ENCODE measurements around the gene PRDM1.

Gene PRDM1

DNA sequence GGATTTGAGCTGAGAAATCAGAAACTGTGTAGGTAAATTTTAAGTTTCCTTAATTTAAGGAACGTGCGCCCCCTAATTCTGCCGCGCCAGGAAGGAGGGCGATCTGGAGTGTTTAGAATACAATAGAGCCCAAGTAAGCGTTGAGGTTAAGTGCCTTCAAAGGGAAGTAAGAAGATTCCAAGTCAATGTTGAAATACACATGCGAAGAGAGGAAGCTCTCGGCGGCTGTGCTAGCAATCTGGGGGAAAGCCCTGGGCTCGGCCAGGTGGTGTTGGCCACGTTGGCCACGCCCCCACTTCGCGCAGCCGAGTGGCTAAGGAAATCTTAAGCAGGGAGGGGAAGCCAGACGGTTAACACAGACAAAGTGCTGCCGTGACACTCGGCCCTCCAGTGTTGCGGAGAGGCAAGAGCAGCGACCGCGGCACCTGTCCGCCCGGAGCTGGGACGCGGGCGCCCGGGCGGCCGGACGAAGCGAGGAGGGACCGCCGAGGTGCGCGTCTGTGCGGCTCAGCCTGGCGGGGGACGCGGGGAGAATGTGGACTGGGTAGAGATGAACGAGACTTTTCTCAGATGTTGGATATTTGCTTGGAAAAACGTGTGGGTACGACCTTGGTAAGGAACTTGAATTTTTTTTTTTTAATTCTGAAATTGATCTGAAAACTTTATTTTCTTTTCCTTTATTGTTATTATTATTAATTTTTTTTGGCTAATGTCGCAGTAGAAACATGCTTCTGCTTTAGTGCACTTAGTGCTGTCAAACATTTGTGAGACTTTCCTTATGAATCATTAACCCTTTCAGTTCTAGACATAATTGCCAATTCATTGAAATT is at the start of gene PRDM1:
Gene PRDM1, plus strand, starts transcription at position 353 of the 830 bp plus-strand sequence. Its CDS starts 218 bp downstream, at position 571.
- peak; percentile 93 for DNase-seq

DNA sequence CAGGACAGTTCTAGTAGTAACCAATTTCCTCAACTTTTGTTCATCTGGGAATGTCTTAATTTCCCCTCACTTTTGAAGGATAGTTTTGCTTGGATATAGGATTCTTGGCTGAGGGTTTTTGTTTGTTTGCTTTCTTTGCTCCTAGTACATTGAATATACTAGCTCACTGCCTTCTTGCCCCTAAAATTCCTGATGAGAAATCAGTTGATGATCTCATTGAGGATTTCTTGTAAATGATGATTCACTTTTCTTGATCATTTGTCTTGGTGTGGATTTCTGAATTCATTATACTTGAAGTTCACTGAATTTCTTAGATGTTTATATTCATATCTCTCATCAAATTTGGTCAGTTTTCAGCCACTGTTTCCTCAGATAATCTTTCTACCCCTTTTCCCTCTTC is 49.1 kb upstream of the PRDM1 start:
- DNase-seq, result no peak

DNA sequence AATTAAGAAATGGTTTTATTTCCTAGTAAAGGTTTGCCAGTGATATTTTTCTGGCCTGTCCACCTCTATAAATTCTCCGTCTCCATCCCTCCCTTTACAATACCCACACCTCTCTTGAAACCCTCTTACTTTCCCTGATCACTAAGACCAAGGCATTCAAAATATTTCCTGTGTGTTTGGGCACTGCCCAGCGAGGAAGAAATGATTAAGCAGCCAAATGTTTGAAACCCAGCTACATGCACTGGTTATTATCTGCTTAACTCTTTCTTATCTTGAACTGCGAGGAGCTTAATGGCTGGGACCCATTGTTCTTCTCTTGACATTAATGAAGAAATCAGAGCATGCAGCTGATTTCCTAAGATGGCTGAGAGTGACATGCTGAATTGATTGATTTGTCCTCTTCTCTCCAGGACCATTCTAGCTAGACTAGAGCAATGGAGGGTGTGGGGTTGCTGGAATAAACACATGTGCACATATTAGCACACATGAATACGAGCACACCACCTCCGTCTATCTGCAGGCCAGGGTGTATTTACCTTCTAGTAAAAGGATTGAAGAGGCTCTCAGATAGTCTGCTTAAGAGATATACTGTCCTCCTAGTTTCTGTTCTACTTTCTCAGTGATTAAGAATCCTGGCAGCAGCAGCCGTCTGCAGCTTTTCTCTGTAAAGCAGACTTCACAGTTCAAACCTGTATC is 46.1 kb upstream of the PRDM1 start:
- DNase-seq, result no peak

DNA sequence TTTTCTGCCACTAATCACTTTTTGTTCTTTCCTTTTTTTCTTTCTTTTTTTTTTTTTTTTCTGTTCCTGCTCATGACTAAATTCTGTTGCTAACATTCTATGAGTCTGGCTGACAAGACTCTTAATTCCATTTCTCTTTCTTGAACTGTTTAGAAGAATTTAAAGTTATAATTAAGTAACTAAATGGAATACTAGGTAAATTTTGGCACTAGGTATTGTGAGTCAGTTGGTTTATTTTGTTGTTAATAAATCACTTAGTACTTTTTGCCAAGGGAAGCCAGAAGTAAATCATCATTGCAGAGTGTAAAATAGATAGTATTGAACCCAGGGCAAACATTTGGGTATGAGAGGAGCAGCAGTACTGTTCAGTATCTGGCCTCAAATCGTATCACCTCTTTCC is 42.0 kb upstream of the PRDM1 start:
- DNase-seq, result no peak

DNA sequence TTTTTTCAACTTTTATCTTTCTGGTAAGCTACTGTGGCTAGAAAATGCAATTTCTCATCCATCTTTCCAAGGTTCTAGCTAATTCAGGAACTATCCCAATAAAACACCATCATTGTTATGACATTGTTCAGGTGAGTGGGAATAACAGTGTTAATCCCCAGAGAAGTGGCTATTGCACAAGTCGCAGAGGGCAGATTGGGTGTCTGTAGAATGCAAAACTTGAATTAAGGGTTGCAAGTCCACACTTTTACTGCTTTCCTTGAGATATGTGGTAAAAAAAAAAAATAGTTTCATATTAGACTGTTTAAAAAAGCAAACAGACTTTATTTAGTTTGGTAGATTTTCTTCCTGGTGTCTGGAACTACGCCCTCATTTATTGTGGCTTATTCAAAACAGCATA is 41.1 kb upstream of the PRDM1 start:
- no peak for DNase-seq

DNA sequence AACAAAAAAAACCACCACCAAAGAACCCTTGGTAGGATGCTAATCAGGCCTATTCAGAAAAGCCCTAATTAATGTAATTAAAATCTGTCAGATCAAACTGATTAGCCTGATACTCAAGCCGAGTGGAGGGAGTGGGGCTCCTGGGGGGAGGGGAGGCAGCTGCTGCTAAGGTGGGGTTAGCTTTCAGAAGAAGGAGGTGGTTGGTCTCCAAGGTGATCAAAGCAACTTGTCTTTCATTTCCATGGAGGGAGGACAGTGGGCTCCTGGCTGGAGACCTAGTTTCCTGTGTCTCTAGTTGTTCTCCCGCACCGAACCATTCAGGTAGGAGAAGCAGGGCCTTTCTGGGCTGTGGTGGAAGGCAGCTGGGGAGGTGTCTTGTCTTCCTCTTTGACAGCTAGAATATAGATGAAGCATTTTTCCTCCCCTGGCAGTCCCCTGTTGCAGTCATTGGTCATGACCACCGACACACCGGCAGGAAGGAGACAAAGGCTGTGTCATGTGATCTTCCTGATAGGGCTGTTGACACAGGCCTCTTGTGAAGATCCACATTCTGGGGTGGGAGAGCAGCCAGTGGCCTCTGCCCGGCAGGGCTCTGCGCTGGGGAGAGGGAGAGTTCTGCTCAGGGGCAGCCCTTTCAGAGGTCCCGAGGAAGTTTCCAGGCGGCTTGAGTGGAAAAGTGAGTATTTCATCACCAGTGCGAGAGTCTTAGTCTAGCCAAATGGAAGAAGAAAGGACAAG is 39.9 kb upstream of the PRDM1 start:
- DNase-seq, result no peak

DNA sequence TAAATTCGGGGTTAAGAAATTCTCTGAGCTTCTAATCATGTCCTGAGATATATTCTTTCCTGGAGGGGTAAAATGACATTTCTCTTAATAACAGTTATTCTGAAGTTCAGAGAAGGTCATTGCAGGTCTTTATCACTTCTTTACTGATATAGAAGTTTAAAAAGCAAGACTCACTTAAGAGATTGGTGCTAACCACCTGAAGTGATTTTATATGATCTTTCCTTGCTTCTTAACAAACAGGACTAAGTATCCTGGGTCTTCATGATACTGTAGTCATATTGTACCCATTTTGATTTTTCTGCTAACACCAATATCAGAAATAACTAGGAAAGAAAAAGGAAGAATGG is 39.3 kb upstream of the PRDM1 start:
- DNase-seq, result no peak

DNA sequence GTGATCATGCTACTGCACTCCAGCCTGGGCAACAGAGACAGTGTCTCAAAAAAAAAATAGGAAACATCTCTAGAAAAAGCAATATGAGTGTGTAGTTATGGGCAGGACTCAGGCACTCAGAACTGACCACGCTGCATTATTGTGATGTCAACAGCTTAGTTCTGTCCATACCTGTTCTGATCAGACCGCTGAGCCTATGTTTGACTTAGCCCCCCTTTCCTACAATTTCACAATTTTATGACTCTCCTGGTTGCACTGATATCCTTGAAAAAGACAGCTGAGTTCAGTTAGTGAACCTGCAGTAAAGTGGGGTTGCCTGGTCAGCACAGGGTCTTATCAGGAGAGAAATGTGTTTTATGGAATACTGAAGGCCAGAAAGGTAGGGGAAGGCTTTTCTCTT is 37.8 kb upstream of the PRDM1 start:
- DNase-seq, result no peak

DNA sequence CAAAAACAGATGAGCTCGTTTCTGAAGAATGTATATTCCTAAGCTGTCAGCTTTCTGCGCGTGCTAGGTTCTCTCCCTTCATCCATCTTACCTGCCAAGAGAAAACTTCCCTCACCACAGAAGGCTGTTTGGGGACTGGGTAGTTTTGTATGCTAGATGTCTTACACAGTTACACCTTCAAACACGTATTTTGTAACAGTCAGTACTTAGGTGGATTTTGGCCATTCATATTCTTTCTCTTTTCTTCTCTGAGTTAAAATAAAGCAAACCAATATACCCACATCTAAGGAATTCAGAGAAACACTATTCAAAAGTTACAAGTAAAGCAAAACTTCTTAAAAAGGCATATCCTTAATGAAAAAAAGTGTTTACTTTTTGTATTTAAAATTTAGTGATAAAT is 35.6 kb upstream of the PRDM1 start:
- DNase-seq, result no peak

DNA sequence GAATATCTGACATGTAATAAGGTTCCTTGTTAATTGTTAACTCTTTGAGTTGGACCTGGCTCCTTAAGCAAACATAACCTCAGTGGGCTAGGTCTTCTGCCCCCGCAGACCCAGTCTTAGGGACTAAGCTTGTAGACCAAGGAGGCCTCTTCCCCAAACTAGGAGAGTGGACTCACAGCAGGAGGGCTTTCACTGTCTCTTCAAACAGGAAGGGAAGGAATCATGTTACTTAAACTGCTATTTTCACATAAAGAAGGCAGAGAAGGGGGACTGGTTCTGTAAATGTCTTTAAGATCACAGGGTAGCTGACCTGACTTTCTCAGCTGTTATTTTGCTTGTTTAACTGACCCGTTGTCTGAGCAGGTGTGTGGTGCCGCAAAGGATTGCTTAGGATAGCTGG is 34.9 kb upstream of the PRDM1 start:
- DNase-seq, result no peak

DNA sequence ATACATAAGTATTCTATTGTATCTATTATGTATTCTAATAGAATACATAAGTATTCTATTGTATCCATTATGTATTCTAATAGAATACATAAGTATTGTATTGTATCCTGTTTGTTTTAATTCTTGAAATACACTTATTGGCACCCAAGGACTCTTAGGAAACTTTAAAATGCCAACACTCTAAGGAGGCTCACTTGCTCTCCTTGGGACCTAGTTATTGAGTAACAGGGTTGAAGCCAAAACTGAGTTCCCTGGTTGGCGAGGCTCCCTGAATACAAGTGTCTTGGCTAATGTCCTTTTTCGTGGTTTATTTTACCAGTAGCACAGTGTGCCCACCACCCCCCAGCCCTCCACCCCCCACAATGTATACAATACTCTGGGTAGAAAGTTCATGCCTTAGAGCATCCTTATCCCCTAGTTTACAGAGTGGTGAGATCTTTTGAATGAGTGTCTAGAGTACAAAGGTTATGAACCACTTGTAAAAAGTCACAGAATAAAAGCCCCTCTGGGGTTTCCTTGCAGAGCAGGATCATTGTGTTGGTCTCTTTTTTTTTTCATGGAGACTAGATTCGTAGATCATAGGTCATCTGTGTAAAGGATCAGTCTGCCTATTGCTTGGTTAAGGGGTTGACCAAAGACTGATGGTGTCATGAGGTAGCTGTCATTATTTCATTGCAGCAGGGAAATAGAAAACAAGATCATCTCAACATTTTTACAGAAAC is 32.5 kb upstream of the PRDM1 start:
- DNase-seq, result no peak

DNA sequence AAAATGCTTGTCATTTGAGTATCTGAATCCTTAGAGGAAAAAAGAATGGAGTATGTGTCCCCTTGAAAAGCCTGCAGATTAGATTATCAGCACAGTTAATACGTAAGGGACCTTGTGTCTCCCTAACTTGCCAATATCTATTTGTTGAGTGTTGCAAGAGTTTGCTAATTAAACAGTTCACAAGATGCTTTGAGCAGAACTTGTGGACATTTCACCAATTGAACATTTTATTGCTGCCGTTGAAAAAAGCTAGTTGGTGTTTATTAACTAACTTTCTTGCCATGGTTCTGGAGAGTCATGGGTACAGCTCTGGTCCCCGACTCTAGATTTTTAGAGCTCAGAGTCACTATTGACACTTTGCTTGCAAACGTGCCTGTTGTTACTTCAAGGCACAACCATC is 30.6 kb upstream of the PRDM1 start:
- DNase-seq, result no peak

DNA sequence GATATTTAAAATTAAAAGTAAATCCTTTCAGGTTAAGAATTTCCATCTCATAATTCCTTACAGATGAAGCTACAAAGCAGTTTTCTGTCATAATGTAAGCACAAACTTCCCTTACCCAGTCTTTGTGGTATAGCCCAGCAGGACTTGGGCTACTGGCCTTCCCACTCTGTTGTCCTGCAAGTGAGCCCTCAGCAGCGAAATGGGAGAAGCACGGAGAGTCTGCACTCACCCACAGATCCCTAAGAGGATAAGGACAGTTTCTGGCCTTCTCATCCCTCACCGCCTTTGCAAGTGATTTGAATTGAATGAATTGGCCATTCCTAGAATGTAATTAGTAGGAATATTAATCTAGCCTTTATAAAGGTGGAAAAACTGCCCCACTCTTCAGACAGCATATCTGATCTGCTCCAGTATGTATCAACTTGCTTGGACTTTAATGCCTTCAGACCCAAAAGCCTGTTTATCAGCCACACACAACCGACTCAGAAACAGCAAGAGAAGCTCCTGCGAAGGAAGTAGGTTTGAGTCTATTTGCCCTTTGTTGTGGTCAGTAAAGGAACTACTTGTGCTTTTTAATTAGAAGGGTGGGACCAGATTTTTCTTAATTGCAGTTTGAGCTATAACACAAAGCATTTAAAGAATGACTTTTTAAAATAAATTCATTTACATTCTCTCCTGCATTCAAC is 29.9 kb upstream of the PRDM1 start:
- DNase-seq, result no peak

DNA sequence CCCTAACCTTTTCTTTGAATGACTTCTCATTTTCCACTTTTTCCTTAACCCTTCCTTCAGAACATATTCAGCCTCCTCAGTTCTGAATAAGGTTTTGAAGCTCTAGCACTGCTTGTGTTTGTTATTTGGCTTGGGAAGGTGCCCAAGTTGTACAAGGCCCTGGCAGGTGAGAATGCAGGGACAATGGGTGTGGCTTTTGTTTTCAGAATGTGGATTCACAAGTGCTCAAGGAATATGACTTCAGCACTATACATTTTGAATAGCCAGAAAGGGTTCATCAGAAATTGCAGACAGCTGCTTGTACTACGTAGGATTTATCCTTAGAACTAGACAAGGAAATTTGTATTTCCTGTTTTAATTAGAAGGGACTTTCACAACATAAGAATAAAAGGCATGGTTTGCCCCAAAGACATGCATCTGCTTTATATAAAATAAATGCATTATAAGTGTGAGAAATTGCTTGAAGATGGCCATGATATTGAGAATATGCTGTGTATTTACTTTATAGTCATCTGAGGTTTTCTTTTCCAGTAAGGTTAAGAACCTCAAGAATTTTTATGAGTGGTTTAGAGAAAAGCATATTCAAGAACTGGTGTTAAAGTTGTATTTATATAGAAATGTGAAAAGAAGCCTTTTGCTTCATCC is 29.3 kb upstream of the PRDM1 start:
- DNase-seq, result no peak

DNA sequence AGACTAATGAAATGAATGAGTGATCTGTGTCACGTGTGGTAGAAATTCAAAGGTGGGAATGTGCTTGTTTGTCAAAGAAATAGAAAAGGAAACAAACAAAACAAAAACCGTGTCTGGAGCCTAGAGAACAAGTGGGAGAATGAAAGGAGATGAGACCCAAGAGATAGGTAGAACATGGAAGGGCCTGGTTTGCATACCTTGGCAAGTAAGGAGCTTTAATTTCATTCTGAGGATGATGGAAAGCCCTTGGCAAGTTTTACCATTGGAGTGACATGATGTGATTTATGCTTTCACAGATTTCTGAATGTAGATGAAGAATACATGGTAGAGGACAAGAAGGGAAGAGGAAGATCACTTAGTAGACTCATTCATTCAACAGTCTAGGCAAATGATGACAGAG is 26.8 kb upstream of the PRDM1 start:
- DNase-seq, result no peak

DNA sequence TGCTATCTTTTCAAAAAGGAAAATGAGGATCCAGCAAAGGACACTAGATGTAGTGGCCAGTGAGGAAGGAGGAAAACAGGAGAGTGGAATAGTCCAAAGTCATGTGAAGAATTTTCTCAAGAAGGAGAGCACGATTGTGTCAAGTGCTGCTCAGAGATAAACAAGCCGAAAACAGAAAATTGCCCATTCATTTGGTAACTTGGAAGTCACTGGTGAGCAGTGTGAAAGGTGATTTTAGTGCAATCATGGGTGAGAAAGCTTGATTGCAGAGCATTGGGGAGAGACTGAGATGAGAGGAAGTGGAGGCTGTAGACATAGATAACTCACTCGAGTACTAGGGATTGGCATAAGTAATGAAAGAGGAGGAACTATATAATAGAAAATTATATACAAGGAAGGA is 26.0 kb upstream of the PRDM1 start:
- no peak for DNase-seq

DNA sequence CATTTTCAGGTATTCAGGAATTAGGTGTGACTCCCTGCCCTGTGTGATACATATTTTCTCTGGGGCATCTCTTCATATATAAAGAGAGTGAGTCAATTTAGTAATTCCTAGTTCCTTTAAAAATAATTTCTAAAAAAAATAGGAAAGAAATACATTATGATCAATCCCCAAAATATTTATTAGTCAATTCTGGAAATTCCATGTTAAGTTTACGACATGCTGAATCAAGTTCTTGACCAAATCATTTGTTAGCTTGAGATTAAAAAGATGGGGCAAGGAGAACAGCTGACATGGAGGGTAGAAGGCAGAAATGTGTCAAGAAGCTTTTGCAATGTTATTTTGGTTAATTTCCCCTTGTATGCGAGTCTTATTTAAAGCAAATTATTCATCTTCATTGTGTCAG is 22.7 kb upstream of the PRDM1 start:
- no peak for DNase-seq

DNA sequence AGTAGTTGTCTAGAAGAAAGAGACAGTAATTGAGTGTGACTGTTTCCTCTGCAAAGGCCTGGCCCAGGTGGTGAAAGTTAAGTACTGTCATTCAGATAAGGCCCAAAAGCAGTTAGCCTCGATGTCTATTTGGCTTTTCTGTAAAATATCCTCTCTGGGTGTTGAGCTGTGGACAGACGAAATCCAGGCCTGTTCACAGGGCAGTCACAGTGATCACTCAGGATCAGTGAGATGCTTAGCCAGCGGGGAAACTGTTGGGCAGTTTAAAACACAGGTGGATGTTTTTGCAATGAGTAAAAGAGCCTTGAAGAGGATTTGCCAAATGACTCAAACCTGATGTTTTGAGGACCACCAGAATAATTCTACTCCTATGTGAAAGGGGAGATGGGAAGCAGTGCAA is 22.0 kb upstream of the PRDM1 start:
- no peak for DNase-seq

DNA sequence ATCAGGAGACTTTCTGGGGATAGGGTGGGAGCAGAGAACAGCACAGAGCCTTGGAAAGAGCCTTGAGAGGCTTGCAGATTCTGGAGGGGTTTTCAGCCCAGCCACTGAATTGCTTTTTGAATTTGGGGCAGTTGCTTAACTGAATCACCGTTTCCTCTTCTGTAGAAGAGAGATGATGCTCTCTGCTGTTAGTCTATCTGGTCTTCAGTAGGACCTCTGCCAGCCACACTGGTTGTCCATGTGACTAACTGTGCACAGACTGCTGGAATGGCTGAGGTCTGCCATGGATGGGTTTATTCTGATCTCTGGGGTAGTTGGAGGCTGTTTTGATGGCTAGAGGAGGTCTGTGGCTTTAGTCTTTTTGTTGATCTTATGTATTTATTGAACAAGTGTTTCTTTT is 21.4 kb upstream of the PRDM1 start:
- DNase-seq, result no peak

DNA sequence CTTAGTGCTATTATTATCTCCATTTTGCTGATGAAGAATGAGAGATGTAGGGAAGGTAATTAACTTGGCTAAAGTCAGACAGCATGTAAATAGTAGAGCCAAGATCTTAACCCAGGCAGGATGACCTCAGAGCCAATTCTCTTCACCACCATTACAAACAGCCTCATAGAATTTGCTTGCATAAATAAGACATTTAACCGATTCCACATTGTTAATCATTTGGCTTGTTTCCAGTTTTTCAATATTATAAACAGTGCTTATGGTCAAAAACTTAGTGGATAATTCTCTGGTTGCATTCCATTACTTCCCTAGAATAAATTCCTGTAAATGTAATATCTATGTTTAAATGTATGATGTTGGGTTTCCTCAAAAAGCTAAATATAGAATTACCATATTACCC is 19.1 kb upstream of the PRDM1 start:
- no peak for DNase-seq

DNA sequence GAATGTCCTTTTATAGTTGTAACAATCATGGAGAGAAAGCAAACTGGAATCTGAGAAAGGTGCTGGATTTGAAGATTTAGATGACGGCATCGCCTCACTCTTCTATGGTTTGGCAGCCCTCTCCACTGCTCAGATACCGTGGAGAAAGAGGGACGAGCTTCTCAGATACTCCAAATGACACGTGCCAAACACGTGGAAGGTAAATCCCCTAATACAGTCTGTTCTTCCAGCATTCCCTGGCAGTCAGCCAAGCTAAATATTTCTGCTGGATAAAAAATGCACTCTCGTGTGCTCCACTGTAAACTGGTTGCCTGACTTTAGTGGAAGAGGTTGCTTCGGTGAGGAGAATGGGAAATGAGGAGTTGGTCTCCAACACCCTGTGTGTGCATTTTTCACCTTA is 16.7 kb upstream of the PRDM1 start:
- no peak for DNase-seq

DNA sequence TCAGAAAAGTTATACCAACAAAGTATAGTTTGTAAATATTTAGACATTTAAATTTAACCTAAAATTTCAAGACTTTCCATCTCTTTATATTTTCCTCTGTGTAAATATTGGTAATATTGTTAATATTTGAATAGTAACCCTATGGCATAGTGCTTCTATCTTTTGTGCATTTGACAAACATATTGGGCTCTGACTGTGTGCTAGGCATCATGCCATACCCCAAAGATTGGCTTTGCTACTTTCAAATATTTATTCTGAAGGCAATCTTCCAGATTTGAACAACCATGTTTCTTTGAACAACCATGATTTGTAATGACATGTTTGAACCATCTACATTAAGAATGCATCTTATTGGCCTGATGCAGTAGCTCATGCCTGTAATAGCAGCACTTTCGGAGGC is 15.5 kb upstream of the PRDM1 start:
- DNase-seq, result no peak

All from activated effector memory CD4-positive, alpha-beta T cell treated with anti-CD3 and anti-CD28 coated beads, Interleukin-2, amount 50 U/mL, for 16 hours (primary cell).